OCI-LY1 (cell line): Measurements from ENCODE around the gene SLC9C2.

ENCODE experiments used
- H2AFZ ChIP-seq: fragments of 200-600 bp; sonication (generic), shearing (Covaris generic); 2 replicates; pipeline ENCODE4 v1.6.0; 2014; ENCODE audit warnings: antibody characterized with exemption, mild to moderate bottlenecking, low read length
- H3F3A ChIP-seq: fragments of 200-600 bp; sonication (generic), shearing (Covaris generic); 2 replicates; pipeline ENCODE4 v1.6.0; 2014; ENCODE audit warnings: mild to moderate bottlenecking, antibody characterized with exemption, low read length, moderate library complexity; ENCODE audit not compliant: insufficient read depth
- H3K27ac ChIP-seq: fragments of 200-600 bp; sonication (generic); 2 replicates; pipeline ENCODE4 v1.5.1; 2014; ENCODE audit warnings: low read length, mixed run types, mild to moderate bottlenecking, low read depth; ENCODE audit not compliant: poor library complexity, severe bottlenecking
- H3K27me3 ChIP-seq: fragments of 200-600 bp; sonication (generic); 2 replicates; pipeline ENCODE4 v1.6.0; 2014; ENCODE audit warnings: antibody characterized with exemption, mild to moderate bottlenecking, low read length, moderate library complexity; ENCODE audit not compliant: insufficient read depth
- H3K36me3 ChIP-seq: fragments of 200-600 bp; sonication (generic); 2 replicates; pipeline ENCODE4 v1.6.1; 2014; ENCODE audit warnings: mild to moderate bottlenecking, antibody characterized with exemption, low read length, moderate library complexity, mixed read lengths; ENCODE audit not compliant: insufficient read depth
- H3K4me1 ChIP-seq: fragments of 200-600 bp; sonication (generic); 2 replicates; pipeline ENCODE4 v1.5.1; 2014; ENCODE audit warnings: mild to moderate bottlenecking, low read length, moderate library complexity; ENCODE audit not compliant: insufficient read depth, severe bottlenecking
- H3K4me2 ChIP-seq: fragments of 200-600 bp; sonication (generic), shearing (Covaris generic); 2 replicates; pipeline ENCODE4 v1.6.1; 2014; ENCODE audit warnings: low read length
- H3K4me3 ChIP-seq: fragments of 200-600 bp; sonication (generic); 2 replicates; pipeline ENCODE4 v1.5.1; 2014; ENCODE audit warnings: low read length, low read depth, mild to moderate bottlenecking, mixed read lengths; ENCODE audit not compliant: poor library complexity, severe bottlenecking
- H3K79me2 ChIP-seq: fragments of 200-600 bp; shearing (Covaris generic); 2 replicates; pipeline ENCODE4 v1.6.1; 2016; ENCODE audit warnings: mixed run types, low read length, mixed read lengths; ENCODE audit not compliant: insufficient read depth
- H3K9ac ChIP-seq: fragments of 200-600 bp; sonication (generic), shearing (Covaris generic); 2 replicates; pipeline ENCODE4 v1.6.1; 2014; ENCODE audit warnings: mild to moderate bottlenecking, low read length, mixed read lengths
- H3K9me2 ChIP-seq: fragments of 200-600 bp; sonication (generic), shearing (Covaris generic); 2 replicates; pipeline ENCODE4 v1.6.1; 2014; ENCODE audit warnings: low read depth, mild to moderate bottlenecking, low read length, mixed read lengths
- H3K9me3 ChIP-seq: fragments of 200-600 bp; shearing (Covaris generic); 2 replicates; pipeline ENCODE4 v1.6.1; 2014; ENCODE audit warnings: low read length, mixed read lengths
- H4K20me1 ChIP-seq: fragments of 200-600 bp; sonication (generic), shearing (Covaris generic); 2 replicates; pipeline ENCODE4 v1.6.0; 2016; ENCODE audit warnings: mild to moderate bottlenecking, low read length; ENCODE audit not compliant: insufficient read depth
- CTCF ChIP-seq: fragments of 200-600 bp; sonication (generic), shearing (Covaris generic); IDR thresholded peaks from 2 replicates; pipeline ENCODE4 v1.5.1; 2017; ENCODE audit warnings: mild to moderate bottlenecking, antibody characterized with exemption, low read length, moderate library complexity, mixed read lengths
- EZH2 ChIP-seq: fragments of 200-600 bp; sonication (generic), shearing (Covaris generic); IDR thresholded peaks from 2 replicates; pipeline ENCODE4 v1.8.0; 2017; ENCODE audit warnings: borderline replicate concordance, mixed run types, mild to moderate bottlenecking, antibody characterized with exemption, low read length, moderate library complexity, mixed read lengths

Gene SLC9C2

GRCh38 chr1:173554089-173554488 is 48.8 kb downstream of the SLC9C2 start:
- H2AFZ ChIP-seq = no peak overlapping the region
- H3F3A ChIP-seq = no peaks in the 10 kb centered on the region
- H3K4me3 ChIP-seq = no peak overlapping the region
- no peaks in the 10 kb centered on the region for H3K9me2 ChIP-seq
- no peak overlapping the region for H3K27ac ChIP-seq
- no peak overlapping the region for H3K9ac ChIP-seq
- H3K27me3 ChIP-seq = no peaks in the 10 kb centered on the region
- no peaks in the 10 kb centered on the region for H4K20me1 ChIP-seq
- no peaks in the 10 kb centered on the region for H3K9me3 ChIP-seq
- TF ChIP-seq CTCF (no peak), EZH2 (no peak)
- H3K79me2 ChIP-seq = no peaks in the 10 kb centered on the region
- H3K4me2 ChIP-seq = no peak overlapping the region
- H3K36me3 ChIP-seq = no peaks in the 10 kb centered on the region
- no peaks in the 10 kb centered on the region for H3K4me1 ChIP-seq

- H3K9me2 ChIP-seq = no peaks in the 10 kb centered on the region
Observed at GRCh38 chr1:173553312-173553711, 49.6 kb downstream of the SLC9C2 start.

GRCh38 chr1:173551699-173552098 is 51.2 kb downstream of the SLC9C2 start:
- no peaks in the 10 kb centered on the region for H3K9me3 ChIP-seq
- no peaks in the 10 kb centered on the region for H3K9me2 ChIP-seq
- H2AFZ ChIP-seq = no peak overlapping the region
- H3K4me1 ChIP-seq = no peaks in the 10 kb centered on the region
- no peaks in the 10 kb centered on the region for H3F3A ChIP-seq
- no peak overlapping the region for H3K4me3 ChIP-seq
- H3K9ac ChIP-seq = no peak overlapping the region
- H4K20me1 ChIP-seq = no peaks in the 10 kb centered on the region
- no peak overlapping the region for H3K4me2 ChIP-seq
- H3K79me2 ChIP-seq = no peaks in the 10 kb centered on the region
- H3K27me3 ChIP-seq = no peaks in the 10 kb centered on the region
- H3K36me3 ChIP-seq = no peaks in the 10 kb centered on the region
- TF ChIP-seq EZH2 = no peak
- TF ChIP-seq CTCF = no peak
- no peak overlapping the region for H3K27ac ChIP-seq

More at GRCh38 chr1:173553312-173553711, 49.6 kb downstream of the SLC9C2 start:
- H3K9me3 ChIP-seq = no peaks in the 10 kb centered on the region
- H3F3A ChIP-seq = no peaks in the 10 kb centered on the region
- H3K4me2 ChIP-seq = no peak overlapping the region
- H2AFZ ChIP-seq = no peak overlapping the region
- no peaks in the 10 kb centered on the region for H3K79me2 ChIP-seq
- no peaks in the 10 kb centered on the region for H3K27me3 ChIP-seq
- H3K27ac ChIP-seq = no peak overlapping the region
- H3K4me3 ChIP-seq = no peak overlapping the region
- H3K9ac ChIP-seq = no peak overlapping the region
- no peaks in the 10 kb centered on the region for H3K4me1 ChIP-seq
- H3K36me3 ChIP-seq = no peaks in the 10 kb centered on the region
- no peaks in the 10 kb centered on the region for H4K20me1 ChIP-seq
- no peak for TF ChIP-seq EZH2
- no peak for TF ChIP-seq CTCF
